Head of caudate nucleus (tissue), 42 donors: ENCODE measurements around the gene ZNF436.
A peak's percentile ranks its signal among the peaks of the same experiment; 100 is the strongest.

Experiments
- DNase-seq, 42 donors: peaks; one replicate each; pipeline versions ENCODE4 v3.0.0 to v3.0.0-alpha.2; 2020 to 2021; ENCODE audit warnings: mixed read lengths in 7 of 42
- intact Hi-C: fragments of 100-400 bp; cut with DNase I; formaldehyde crosslinking; loops from one replicate; pipeline ENCODE4 v1.15.0; 2022

ZNF436 gene

DNA sequence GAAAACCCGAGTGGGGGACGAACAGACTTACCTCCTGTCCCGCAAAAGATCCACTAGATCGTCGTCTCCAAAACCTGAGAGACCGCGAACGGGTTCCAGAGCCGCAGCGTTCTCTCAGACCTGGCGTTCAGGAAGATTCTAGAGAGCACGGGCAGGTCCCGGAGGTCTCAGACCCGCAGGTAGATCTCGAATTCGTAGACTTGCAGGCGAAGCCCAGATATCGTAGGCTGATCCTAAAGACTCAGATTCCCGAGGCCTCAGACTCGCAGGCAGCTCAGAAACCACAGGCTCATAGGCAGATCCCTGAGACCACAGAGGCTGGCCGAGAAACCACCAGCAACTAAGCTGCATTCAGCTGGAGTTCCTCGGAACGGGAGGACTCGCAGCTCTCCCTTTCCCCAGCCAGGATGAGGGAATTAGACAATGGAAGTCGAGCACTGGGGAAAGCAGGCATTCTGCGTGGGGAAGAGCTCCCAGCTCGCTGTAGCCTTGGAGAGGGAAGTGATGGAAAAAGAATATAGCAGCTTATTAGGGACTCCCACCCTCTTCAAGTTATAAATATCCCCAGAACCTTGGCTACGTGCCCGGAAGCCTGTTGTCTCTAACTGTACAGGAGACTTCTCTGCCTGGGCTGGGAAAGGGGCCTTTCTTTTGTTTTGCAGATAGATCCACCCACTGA, at the start of gene ZNF436:
Gene ZNF436 (minus strand): TSS at position 502 of the 679 bp plus-strand sequence. CDS start 1,831 bp downstream, outside the sequence.
- intact Hi-C loops: loop anchor here (5.0 kb wide), 1 partner anchor 173 kb away; no protein-coding TSS in a partner anchor

GRCh38 chr1:23419180-23419579, 49.5 kb upstream of the ZNF436 start:
- intact Hi-C loops: no loop called here
- DNase-seq: no peak

More for the DNA sequence above, at the start of gene ZNF436:
- DNase-seq: peak; percentile 66 to 95 (median 82)

DNA sequence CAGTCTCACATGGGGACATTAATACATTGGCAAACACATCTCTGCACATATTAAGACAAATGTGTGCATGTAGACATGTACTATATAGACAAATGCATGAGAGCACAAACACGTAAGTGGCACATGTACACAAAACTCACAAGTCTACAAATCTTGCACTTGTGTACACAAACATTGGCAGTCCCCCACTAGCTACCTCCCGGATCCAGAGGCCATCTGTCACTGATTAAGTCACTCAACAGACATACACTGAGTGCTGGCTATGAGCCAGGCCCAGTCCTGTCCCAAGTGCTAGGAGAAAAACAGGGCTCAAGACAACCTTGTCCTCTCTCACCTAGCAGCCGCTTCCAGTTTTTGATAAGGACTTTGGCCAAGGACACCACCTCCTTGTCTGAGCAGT, 47.9 kb upstream of the ZNF436 start:
- no peak for DNase-seq
- intact Hi-C loops: no loop called here

GRCh38 chr1:23416964-23417363, 47.3 kb upstream of the ZNF436 start:
- intact Hi-C loops: no loop called here
- DNase-seq: no peak

DNA sequence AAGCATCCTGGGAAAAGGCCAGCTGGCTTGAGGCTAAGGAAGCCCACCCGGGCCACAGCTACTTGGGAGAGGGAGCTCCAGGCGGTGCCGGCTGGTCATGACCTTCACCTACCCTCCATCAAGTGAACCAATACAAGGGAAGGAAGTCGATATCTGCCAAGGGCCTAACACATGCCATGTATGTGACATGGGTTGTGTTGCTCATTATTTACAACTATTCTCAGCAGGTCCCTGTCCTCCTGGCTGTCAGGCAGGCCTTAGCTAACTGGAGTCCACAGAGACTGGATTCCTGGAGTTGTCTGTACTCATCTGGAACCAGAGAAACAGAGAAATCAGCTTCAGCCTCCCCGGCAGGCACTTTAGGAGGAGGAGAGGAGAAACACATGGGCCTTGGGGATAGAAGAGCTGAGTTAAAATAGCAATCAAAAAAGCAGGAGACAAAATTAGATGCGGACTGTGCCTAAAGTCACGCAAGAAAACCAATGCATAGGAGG, 39.2 kb upstream of the ZNF436 start:
- intact Hi-C loops: no loop called here
- DNase-seq: no peak

- no peak for DNase-seq
- intact Hi-C loops: no loop called here
These were observed 37.5 kb upstream of the ZNF436 start for GRCh38 chr1:23407016-23407630.

- no peak for DNase-seq
- intact Hi-C loops: no loop called here
These were observed 36.3 kb upstream of the ZNF436 start for GRCh38 chr1:23405946-23406345.

DNA sequence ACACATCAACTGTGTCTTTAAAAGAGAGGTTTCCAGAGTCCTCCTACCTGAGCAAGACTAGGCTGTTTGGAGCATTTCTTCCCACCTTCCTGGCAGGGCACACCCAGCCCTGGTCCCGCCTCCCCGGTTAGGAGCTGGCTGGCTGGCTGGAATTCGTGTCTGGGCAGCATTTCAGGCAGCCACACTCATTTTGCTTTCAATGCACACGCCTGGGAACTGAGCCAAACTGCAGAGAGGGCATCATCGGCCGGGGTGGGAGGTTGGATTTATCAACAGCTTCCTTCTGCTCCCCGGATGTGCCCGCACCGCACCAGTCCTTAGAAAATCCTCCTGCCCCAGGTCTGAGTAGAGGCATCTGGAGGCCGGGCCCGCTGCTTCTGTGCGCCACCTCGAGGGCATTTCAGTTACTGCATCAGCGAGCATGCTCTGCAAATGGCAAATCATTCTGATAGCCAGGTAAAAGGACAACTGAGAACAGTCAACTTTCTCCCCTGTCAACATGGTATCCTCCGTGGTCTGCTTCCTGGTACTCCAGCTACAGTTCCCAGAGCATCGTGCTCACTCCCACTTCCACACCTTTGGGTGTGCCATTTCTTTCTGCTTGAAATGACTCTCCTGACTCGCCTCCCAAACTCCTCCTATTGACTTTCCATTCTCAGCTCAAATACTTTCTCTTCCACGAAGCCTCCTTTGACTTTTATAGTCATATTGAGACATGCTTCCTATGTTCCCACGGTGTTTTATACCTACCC, 34.3 kb upstream of the ZNF436 start:
- intact Hi-C loops: no loop called here
- DNase-seq: peak; percentile 75 to 96 (median 91)

GRCh38 chr1:23403355-23403734, 33.7 kb upstream of the ZNF436 start:
- intact Hi-C loops: no loop called here
- no peak for DNase-seq

DNA sequence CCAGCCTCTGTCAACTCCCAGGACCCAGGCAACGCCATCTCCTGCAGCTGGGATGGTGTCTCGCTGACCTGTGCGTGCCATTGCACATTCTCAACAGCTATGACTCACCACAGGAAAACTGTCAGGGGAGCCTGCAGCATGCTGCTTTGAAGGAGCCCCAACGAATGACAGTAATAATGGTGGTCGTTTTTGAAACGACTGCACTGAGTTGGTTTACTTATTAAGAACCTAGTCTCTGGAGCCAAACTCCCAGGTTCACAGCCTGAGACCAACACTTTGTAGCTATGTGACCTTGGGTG, 33.4 kb upstream of the ZNF436 start:
- intact Hi-C loops: no loop called here

DNA sequence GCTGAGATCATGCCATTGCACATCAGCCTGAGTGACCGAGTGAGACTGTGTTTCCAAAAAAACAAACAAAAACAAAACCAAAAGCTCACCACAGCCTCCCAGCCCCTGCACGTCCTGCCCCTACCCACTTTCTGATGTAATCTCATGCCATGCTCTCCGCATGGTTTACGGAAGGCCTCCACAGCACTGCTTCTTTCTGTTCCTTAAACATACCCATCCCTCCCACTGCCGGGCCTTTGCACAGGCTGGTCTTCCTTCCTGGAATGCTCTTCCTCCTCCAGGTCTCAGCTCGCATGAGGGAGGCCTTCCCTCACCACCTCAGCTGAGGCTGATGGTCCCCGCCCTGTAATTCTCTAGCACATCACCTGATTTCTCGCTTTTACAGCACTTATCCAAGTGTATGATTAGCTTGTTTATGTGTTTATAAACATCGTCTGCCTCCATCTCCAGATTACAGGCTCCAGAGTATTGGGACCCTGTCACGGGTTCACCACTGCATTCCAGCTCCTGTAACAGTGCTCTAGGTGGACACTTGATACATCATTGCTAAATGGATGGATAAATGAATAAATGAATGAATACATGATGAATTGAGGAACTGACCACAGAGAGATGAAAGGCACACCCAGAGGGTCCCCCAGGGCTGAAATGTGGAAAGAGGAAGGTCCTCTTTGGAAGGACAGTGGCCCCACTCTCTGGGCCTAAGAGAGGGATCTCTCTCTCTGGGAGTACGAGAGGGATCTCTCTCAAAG, 32.8 kb upstream of the ZNF436 start:
- intact Hi-C loops: no loop called here
- DNase-seq: peak in 14 of 42 donors; percentile 10 to 56 (median 27)

More for the DNA sequence above, 33.4 kb upstream of the ZNF436 start:
- DNase-seq: peak in 1 of 42 donors; percentile 36

GRCh38 chr1:23401313-23401712, 31.7 kb upstream of the ZNF436 start:
- intact Hi-C loops: no loop called here
- no peak for DNase-seq

DNA sequence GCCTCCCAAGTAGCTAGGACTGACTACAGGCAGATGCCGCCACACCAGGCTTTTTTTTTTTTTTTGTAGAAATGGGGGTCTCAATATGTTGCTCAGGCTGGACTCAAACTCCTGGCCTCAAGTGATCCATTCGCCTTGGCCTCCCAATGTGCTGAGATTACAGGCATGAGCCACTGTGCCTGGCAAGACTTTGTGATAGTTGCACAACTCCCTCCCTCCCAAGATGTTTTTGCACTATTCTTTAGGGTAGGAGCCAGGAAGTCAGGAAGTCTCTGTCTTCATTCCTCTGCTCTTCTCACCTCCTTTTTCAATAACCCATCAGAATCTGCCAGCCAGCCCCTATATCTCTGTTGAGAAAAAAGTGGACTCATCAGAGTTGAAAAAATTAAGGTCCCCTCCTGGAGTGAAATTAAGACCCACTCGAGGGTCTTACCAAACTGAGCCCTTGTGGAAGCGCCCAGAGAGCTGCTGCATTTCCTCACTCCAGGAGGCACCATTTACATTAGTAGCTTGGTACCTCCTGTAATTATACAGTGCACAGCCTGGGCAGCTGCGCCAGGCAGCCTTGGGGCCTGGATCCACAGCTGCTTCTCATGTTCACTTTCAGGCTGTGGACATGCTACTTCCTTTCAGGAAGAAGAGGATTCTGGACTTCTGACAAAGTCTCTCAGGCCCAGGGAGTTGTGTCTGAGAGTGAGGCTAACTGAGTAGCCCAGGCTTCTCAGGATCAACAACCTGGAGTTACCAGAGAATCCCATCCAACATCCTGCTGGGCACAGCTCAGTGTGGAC, 30.9 kb upstream of the ZNF436 start:
- no peak for DNase-seq
- intact Hi-C loops: no loop called here

- intact Hi-C loops: no loop called here
- DNase-seq: no peak
These were observed 29.6 kb upstream of the ZNF436 start for GRCh38 chr1:23399229-23399628.

DNA sequence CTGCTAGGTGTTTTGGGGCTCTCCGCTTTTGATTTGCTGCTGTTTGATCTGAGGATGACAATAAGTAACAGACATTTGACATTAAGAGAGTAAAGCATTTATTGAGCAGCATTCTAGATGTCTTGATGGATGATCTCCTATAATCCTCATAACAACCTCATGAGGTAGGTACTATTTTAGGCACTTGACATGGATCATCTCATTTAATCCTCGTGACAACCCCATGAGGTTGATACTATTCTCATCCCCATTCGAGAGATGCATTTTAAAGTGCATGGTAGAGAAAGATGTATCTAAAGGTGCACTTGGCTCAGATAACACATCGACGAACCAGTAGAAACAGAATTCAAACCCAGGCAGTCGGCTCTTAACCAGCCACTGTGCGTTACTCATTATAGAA, 28.3 kb upstream of the ZNF436 start:
- intact Hi-C loops: no loop called here

GRCh38 chr1:23396380-23396779, 26.7 kb upstream of the ZNF436 start:
- intact Hi-C loops: no loop called here
- no peak for DNase-seq

More for the DNA sequence above, 28.3 kb upstream of the ZNF436 start:
- no peak for DNase-seq

DNA sequence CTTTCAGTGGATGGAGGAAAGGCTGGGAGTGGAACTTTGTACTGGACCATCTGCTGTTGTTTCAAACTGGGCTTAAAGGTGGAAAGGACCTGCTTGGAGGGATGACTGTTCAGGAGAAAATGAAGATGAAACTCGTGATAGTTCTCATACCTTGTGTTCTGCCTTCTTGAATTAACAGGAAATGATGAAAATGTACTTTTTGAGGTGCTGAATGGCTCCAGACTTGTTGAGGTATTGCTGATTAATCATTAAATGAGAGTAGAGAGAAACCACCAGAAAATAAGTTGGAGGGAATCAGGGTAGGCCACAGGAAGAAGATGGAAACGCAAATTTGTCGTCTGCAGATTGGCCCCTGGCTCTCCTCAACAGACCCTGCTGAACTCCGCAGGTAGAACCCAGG, 26.2 kb upstream of the ZNF436 start:
- DNase-seq: no peak
- intact Hi-C loops: no loop called here

DNA sequence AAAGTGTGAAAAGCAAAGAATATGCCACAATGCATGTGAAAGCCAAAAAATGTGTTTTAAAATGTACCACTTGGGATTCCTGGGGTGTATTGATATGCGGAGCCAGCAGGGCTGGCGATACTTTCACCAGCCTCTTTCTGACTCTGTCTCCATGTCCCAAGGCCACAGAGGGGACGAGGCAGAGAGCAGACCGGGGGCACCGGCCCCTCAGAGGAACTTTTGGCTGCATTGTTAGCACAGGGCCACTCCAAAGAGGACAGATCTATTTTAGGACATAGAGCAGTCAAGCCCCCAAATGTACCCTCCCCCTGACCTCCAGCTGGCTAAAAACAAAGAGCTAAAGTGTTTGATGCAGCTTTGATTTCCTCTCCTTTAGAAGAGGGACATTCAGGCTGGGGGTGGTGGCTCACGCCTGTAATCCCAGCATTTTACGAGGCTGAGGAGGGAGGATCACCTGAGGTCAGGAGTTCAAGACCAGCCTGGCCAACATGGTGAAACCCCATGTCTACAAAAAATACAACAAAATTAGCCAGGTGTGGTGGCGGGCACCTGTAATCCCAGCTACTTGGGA, 25.6 kb upstream of the ZNF436 start:
- DNase-seq: no peak
- intact Hi-C loops: no loop called here
